NAMALWA (cell line): ENCODE results near the gene HCFC1R1.
A peak's percentile ranks its signal among the peaks of the same experiment; 100 is the strongest.

Experiments used
- DNase-seq: peaks from one replicate; pipeline ENCODE4 v3.0.0-alpha.2; 2015; ENCODE audit warnings: low spot score

Gene HCFC1R1

GRCh38 chr16:3035972-3036725 lies 12.4 kb upstream of the HCFC1R1 start:
- no peak for DNase-seq

GRCh38 chr16:3035289-3035971 lies 11.7 kb upstream of the HCFC1R1 start:
- DNase-seq: no peak

- DNase-seq: no peak
These were observed 8.9 kb upstream of the HCFC1R1 start for GRCh38 chr16:3032624-3033023.

- no peak for DNase-seq
These were observed 6.8 kb upstream of the HCFC1R1 start for GRCh38 chr16:3030222-3031212.

- DNase-seq: no peak
These were observed 5.9 kb upstream of the HCFC1R1 start for GRCh38 chr16:3029491-3030221.

GRCh38 chr16:3028716-3029319 lies 5.1 kb upstream of the HCFC1R1 start:
- DNase-seq: no peak

- peak; percentile 94 for DNase-seq
These were observed 4.4 kb upstream of the HCFC1R1 start for GRCh38 chr16:3027983-3028715.

GRCh38 chr16:3027489-3027795 lies 3.7 kb upstream of the HCFC1R1 start:
- no peak for DNase-seq

- no peak for DNase-seq
These were observed 3.1 kb upstream of the HCFC1R1 start for GRCh38 chr16:3026609-3027488.

GRCh38 chr16:3026003-3026378 lies 2.2 kb upstream of the HCFC1R1 start:
- no peak for DNase-seq

- DNase-seq: no peak
These were observed 1.6 kb upstream of the HCFC1R1 start for GRCh38 chr16:3025032-3026002.

GRCh38 chr16:3023415-3023668 lies 400 bp downstream of the HCFC1R1 start:
- DNase-seq: peak; percentile 50

GRCh38 chr16:3022684-3023414 lies 893 bp downstream of the HCFC1R1 start:
- DNase-seq: no peak

GRCh38 chr16:3022208-3022683 lies 1.5 kb downstream of the HCFC1R1 start:
- DNase-seq: no peak

- peak; percentile 86 for DNase-seq
These were observed 2.1 kb downstream of the HCFC1R1 start for GRCh38 chr16:3021449-3022207.

- DNase-seq: peak; percentile 66
These were observed 2.9 kb downstream of the HCFC1R1 start for GRCh38 chr16:3020604-3021448.
